ENCODE measurements around the gene AOC2. TPM values are rescaled to one million over a fixed set of nuclear protein-coding genes. Genes with fewer than 3 reads are reported as not detected.

AOC2 gene
- total RNA-seq, 1 experiment from 2014 or later, result 7.1 TPM

GRCh38 chr17:42866216-42866615 is 21.8 kb downstream of the AOC2 start:
- no peaks in the 10 kb centered on the region for H3K23me2 ChIP-seq (ENCODE audit: insufficient read length, low read depth, low read length, poor library complexity, severe bottlenecking)
- no peak overlapping the region for H3K27ac ChIP-seq (ENCODE audit: insufficient read length, low read depth, low read length)
- no peaks in the 10 kb centered on the region for H3K79me1 ChIP-seq (ENCODE audit: insufficient read depth, low read depth, low read length, poor library complexity, severe bottlenecking)
- H3K23ac ChIP-seq (ENCODE audit: insufficient read length, low read depth, low read length), result no peak overlapping the region
- peaks cover 10 to 19% of the 10 kb centered on the region in 2 experiments for H3K4me1 Mint-ChIP-seq
- H3K36me3 Mint-ChIP-seq (ENCODE audit: insufficient read depth in 1 of 3, low read depth in 3 of 3), result peaks cover 0 to 4% (median 2%) of the 10 kb centered on the region in 3 experiments; a peak in 3 of 7 replicates
- H3K79me2 ChIP-seq (ENCODE audit: insufficient read depth, low read length), result no peaks in the 10 kb centered on the region
- WGBS (ENCODE audit: extremely low coverage, insufficient read length, low lambda C conversion rate), result no CpG with 5 or more reads among the region's 4 CpGs
- no peak overlapping the region for H2BK15ac ChIP-seq (ENCODE audit: low read depth, low read length)
- no peak overlapping the region for H3K18ac ChIP-seq (ENCODE audit: insufficient read length, low read depth, low read length)
- no peaks in the 10 kb centered on the region for H3K4me1 ChIP-seq (ENCODE audit: insufficient read depth, low read length)
- no peak overlapping the region for H3K4me3 Mint-ChIP-seq
- no peaks in the 10 kb centered on the region for H3K27me3 ChIP-seq (ENCODE audit: insufficient read depth, low read length)
- peaks cover 9% of the 10 kb centered on the region for H3K27me3 Mint-ChIP-seq (ENCODE audit: low read depth)
- no peaks in the 10 kb centered on the region for H3K9me3 ChIP-seq (ENCODE audit: control insufficient read depth, low read depth, low read length)
- no peak overlapping the region for H3K27ac Mint-ChIP-seq
- no peak overlapping the region for H4K8ac ChIP-seq (replicated peaks; ENCODE audit: insufficient read length, low read depth, low read length)
- no peak overlapping the region for H3K9ac ChIP-seq (ENCODE audit: extremely low read depth, insufficient read length, low read length)
- no peak overlapping the region for H2BK12ac ChIP-seq (ENCODE audit: insufficient read length, low read depth, low read length)
- no peak overlapping the region for H3T11ph ChIP-seq (ENCODE audit: low read length)
- no peak overlapping the region for H4K5ac ChIP-seq (ENCODE audit: insufficient read length, low read depth, low read length)
- H3K4me2 ChIP-seq (ENCODE audit: insufficient read depth, insufficient read length, low read length), result no peak overlapping the region
- H2BK120ac ChIP-seq (ENCODE audit: low read depth, low read length, poor library complexity, severe bottlenecking), result no peak overlapping the region
- no peak overlapping the region; the same call in 1 of the 2 replicates for H3K14ac ChIP-seq (ENCODE audit: insufficient read depth, low read length)
- H4K91ac ChIP-seq (ENCODE audit: insufficient read length, low read depth, low read length), result no peak overlapping the region
- DNase-seq, result no peak
- no peak overlapping the region for H2AK5ac ChIP-seq (ENCODE audit: insufficient read length, low read length)
- no peak overlapping the region for H2AFZ ChIP-seq (ENCODE audit: low read length)
- H3K4ac ChIP-seq (ENCODE audit: low read depth, low read length), result no peak overlapping the region
- peaks cover 13% of the 10 kb centered on the region in 2 experiments for H3K9me3 Mint-ChIP-seq
- H3K56ac ChIP-seq (ENCODE audit: insufficient read length, low read depth, low read length), result no peak overlapping the region
- TF ChIP-seq, protein P1, sequence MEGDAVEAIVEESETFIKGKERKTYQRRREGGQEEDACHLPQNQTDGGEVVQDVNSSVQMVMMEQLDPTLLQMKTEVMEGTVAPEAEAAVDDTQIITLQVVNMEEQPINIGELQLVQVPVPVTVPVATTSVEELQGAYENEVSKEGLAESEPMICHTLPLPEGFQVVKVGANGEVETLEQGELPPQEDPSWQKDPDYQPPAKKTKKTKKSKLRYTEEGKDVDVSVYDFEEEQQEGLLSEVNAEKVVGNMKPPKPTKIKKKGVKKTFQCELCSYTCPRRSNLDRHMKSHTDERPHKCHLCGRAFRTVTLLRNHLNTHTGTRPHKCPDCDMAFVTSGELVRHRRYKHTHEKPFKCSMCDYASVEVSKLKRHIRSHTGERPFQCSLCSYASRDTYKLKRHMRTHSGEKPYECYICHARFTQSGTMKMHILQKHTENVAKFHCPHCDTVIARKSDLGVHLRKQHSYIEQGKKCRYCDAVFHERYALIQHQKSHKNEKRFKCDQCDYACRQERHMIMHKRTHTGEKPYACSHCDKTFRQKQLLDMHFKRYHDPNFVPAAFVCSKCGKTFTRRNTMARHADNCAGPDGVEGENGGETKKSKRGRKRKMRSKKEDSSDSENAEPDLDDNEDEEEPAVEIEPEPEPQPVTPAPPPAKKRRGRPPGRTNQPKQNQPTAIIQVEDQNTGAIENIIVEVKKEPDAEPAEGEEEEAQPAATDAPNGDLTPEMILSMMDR (conservative IDR thresholded peaks at IDR 0.05), result no peak
- no peak overlapping the region for H2BK20ac ChIP-seq (ENCODE audit: low read depth, low read length, poor library complexity, severe bottlenecking)
- no peaks in the 10 kb centered on the region for H4K20me1 ChIP-seq (ENCODE audit: control insufficient read depth, insufficient read depth, insufficient read length)
- no peak overlapping the region for H2BK5ac ChIP-seq (ENCODE audit: insufficient read length, low read length)

All from H9 (cell line).